Measurements from ENCODE around the gene RFX7.
A peak's percentile ranks its signal among the peaks of the same experiment; 100 is the strongest.

Gene RFX7

DNA sequence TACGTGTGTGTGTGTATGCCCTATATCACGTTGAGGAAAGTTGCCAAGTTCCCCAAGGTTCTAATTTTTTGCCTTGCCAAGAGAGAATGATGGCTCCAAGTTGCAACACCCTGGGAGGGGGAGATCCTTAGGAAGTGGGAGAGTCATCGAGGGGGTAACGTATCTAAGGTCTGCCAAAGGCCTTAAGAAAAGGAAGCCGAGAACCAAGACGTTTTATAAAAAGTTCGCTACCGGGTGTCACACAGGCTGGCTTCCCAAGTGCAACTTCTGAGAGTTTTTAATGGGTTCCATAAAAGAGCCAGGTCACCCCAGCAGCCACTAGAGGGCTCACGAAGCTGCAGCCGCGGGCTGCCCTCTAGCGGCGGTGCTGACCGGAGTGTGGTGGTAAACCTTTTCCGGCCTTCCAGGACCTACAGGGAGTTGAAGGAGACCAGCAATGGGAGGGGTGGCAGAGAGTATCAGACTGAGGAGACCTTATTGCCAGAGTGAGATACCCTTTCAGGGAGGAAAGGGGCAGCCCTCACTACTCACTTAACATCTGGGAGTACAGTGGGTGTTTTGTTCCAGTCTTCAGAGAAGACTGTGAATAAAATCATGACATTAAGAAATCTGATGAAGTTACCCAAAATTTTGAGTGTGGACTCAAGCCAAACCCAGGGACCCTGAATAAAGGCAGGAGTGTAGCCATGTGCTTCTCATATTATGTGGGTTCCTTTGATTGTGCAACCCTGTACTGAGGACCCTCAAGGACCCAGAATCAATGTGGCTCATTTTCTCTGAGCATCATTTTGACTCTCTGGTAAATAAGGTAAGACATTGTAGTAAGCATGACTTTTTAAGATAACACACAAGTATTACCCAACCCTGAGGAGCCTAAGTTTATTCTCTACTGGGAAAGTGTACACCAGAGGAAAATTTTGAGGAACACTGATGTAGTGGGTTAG lies 2.5 kb upstream of the RFX7 start:
- DNase-seq = peak; percentile 85
- Histone ChIP-seq H3K36me3 (replicated peaks) (no peaks in the 10 kb centered on the region), H3K27me3 (replicated peaks) (no peaks in the 10 kb centered on the region), H3K4me3 (ENCODE audit: low read depth, low read length) (peak overlapping the region; percentile 41), H3K27ac (peak overlapping the region; percentile 24)
- peak; percentile 100 for TF ChIP-seq CTCF (IDR thresholded peaks at IDR 0.05; ENCODE audit: low read depth, low read length, missing control alignments)
- in situ Hi-C loops (cut with HindIII; ENCODE audit: low pct_ligation_motif_present, low sequenced_read_pairs) = no loop called here

GRCh38 chr15:56244811-56245576 lies 1.3 kb upstream of the RFX7 start:
- Histone ChIP-seq H3K36me3 (replicated peaks) (no peaks in the 10 kb centered on the region), H3K27me3 (replicated peaks) (no peaks in the 10 kb centered on the region), H3K4me3 (ENCODE audit: low read depth, low read length) (peak overlapping the region; percentile 76), H3K27ac (no peak overlapping the region)
- DNase-seq = peak; percentile 5
- in situ Hi-C loops (cut with HindIII; ENCODE audit: low pct_ligation_motif_present, low sequenced_read_pairs) = no loop called here
- no peak for TF ChIP-seq CTCF (IDR thresholded peaks at IDR 0.05; ENCODE audit: low read depth, low read length, missing control alignments)

DNA sequence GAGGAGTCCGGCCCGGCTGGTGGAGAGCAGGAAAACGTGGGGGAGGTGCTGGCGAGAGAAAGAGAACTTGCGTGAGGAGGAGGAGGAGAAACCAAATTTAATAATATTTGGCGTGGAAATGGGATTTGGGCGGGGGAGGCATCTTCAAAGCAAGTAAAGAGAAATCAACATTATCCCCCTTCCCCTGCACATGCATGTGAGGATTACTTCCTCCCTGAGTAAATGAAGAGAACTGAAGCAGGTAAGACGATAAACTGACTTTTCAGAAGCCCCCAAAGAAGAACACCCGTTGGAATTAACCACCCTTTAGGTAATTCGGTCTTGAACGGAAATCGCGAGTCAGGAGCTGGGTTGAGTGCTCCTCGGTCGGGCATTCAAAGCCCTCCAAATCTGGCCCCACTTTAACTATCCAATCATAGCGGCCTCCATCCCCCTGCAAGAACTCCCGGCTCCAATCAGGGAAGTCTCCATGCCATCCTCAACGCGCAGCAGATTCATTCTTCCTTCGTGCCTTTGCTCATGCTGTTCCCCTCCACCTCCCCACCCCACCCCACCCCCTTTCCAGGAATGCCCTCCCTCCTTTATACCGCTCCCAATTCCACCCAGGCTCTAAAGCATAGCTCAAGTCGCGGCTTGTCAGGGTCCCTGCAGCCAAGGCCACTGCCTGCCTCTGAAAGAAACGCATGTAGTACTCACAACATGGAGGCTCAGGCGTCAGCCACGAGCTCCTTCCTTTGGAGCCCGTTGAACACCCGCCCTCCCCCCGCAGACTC lies 545 bp upstream of the RFX7 start:
- in situ Hi-C loops (cut with HindIII; ENCODE audit: low pct_ligation_motif_present, low sequenced_read_pairs) = no loop called here

GRCh38 chr15:56242576-56243162 lies 1.0 kb downstream of the RFX7 start:
- DNase-seq = no peak
- Histone ChIP-seq H3K36me3 (replicated peaks) (no peaks in the 10 kb centered on the region), H3K27me3 (replicated peaks) (no peaks in the 10 kb centered on the region), H3K27ac (no peak overlapping the region), H3K4me3 (ENCODE audit: low read depth, low read length) (peak overlapping the region; percentile 76)
- in situ Hi-C loops (cut with HindIII; ENCODE audit: low pct_ligation_motif_present, low sequenced_read_pairs) = no loop called here
- TF ChIP-seq CTCF (IDR thresholded peaks at IDR 0.05; ENCODE audit: low read depth, low read length, missing control alignments) = no peak

More for the DNA sequence above, 545 bp upstream of the RFX7 start:
- no peak for TF ChIP-seq CTCF (IDR thresholded peaks at IDR 0.05; ENCODE audit: low read depth, low read length, missing control alignments)
- H3K27ac ChIP-seq = peak overlapping the region; percentile 36
- H3K27me3 ChIP-seq (replicated peaks) = no peaks in the 10 kb centered on the region
- peak overlapping the region; percentile 76 for H3K4me3 ChIP-seq (ENCODE audit: low read depth, low read length)
- no peaks in the 10 kb centered on the region for H3K36me3 ChIP-seq (replicated peaks)
- peak; percentile 46 for DNase-seq

GRCh38 chr15:56241374-56242105 lies 2.1 kb downstream of the RFX7 start:
- H3K27ac ChIP-seq = no peak overlapping the region
- in situ Hi-C loops (cut with HindIII; ENCODE audit: low pct_ligation_motif_present, low sequenced_read_pairs) = no loop called here
- peak overlapping the region; percentile 76 for H3K4me3 ChIP-seq (ENCODE audit: low read depth, low read length)
- TF ChIP-seq CTCF (IDR thresholded peaks at IDR 0.05; ENCODE audit: low read depth, low read length, missing control alignments) = no peak
- no peaks in the 10 kb centered on the region for H3K36me3 ChIP-seq (replicated peaks)
- no peak for DNase-seq
- H3K27me3 ChIP-seq (replicated peaks) = no peaks in the 10 kb centered on the region

Data from brain microvascular endothelial cell (primary cell).